ENCODE measurements around the gene XPO6.

XPO6 gene

DNA sequence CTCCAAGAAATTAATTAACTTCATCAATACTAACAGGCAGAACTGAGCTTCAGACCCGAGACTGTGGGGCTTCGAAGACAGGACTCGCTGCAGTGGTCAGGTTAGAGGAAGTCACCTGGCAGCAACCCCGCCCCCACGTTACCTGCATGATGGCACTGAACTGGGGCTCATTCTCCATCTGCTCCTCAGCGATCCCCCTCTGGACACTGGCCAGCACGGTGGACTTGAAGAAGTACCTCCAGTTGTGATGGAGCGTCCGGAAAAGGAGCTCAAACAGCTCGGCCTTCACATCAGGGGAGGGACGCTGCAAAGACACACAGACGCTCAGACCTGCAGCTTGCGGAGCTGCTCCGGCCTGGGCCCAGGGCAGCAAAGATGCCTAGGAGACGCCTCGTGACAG is 107.4 kb downstream of the XPO6 start:
- H3K4me1 ChIP-seq: no peaks in the 10 kb centered on the region
- peaks cover 95% of the 10 kb centered on the region for H3K36me3 ChIP-seq
- DNase-seq: no peak
- H3K4me3 ChIP-seq (ENCODE audit: low read depth, low read length): no peak overlapping the region
- no peaks in the 10 kb centered on the region for H3K9me3 ChIP-seq
- TF ChIP-seq, protein P1, sequence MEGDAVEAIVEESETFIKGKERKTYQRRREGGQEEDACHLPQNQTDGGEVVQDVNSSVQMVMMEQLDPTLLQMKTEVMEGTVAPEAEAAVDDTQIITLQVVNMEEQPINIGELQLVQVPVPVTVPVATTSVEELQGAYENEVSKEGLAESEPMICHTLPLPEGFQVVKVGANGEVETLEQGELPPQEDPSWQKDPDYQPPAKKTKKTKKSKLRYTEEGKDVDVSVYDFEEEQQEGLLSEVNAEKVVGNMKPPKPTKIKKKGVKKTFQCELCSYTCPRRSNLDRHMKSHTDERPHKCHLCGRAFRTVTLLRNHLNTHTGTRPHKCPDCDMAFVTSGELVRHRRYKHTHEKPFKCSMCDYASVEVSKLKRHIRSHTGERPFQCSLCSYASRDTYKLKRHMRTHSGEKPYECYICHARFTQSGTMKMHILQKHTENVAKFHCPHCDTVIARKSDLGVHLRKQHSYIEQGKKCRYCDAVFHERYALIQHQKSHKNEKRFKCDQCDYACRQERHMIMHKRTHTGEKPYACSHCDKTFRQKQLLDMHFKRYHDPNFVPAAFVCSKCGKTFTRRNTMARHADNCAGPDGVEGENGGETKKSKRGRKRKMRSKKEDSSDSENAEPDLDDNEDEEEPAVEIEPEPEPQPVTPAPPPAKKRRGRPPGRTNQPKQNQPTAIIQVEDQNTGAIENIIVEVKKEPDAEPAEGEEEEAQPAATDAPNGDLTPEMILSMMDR (IDR thresholded peaks at IDR 0.05; ENCODE audit: low read depth, low read length): no peak
- no peaks in the 10 kb centered on the region for H3K27me3 ChIP-seq

DNA sequence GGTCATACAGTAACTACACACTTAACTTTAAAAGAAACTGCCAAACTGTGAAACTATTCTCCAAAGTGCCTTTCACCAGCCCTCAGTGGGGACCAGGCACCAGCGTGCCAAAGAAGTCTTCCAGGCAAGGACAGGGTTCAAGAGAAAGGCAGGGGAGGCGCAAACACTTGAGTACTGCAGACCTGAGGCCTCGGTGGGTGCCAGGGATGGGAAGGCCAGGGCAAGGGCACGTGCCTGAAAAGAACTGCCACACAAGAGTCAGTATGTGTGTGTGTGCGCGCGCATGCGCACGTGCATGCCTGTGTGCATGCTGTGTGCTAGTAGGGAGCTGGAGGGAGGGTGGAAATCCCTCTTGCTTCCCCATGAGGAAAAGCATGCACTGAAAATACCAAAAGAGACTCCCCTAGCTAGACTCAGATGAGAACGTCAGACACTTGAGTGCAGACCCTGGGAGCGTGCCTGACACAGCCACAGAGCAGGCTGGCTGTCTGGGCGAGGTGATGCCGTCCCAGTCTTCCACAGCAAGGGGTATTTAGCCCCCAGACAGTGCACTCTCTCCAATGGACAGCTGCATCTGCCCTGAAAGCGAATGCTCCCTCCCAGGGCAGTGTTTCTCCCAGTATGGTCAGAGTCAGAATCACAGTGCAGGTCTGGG is 108.1 kb downstream of the XPO6 start:
- DNase-seq: no peak
- H3K9me3 ChIP-seq: no peaks in the 10 kb centered on the region
- H3K36me3 ChIP-seq: peaks cover 98% of the 10 kb centered on the region
- no peaks in the 10 kb centered on the region for H3K27me3 ChIP-seq
- H3K4me1 ChIP-seq: no peaks in the 10 kb centered on the region
- TF ChIP-seq, protein P1 (IDR thresholded peaks at IDR 0.05; ENCODE audit: low read depth, low read length): no peak
- no peak overlapping the region for H3K4me3 ChIP-seq (ENCODE audit: low read depth, low read length)

GRCh38 chr16:28101533-28101890 is 110.3 kb downstream of the XPO6 start:
- TF ChIP-seq, protein P1 (IDR thresholded peaks at IDR 0.05; ENCODE audit: low read depth, low read length): no peak
- no peaks in the 10 kb centered on the region for H3K27me3 ChIP-seq
- peaks cover 92% of the 10 kb centered on the region for H3K36me3 ChIP-seq
- no peaks in the 10 kb centered on the region for H3K9me3 ChIP-seq
- DNase-seq: no peak
- no peaks in the 10 kb centered on the region for H3K4me1 ChIP-seq
- no peak overlapping the region for H3K4me3 ChIP-seq (ENCODE audit: low read depth, low read length)

- TF ChIP-seq, protein P1 (IDR thresholded peaks at IDR 0.05; ENCODE audit: low read depth, low read length): no peak
- no peak overlapping the region for H3K4me3 ChIP-seq (ENCODE audit: low read depth, low read length)
- no peaks in the 10 kb centered on the region for H3K4me1 ChIP-seq
- H3K36me3 ChIP-seq: peaks cover 87% of the 10 kb centered on the region
- H3K9me3 ChIP-seq: no peaks in the 10 kb centered on the region
- DNase-seq: no peak
- no peaks in the 10 kb centered on the region for H3K27me3 ChIP-seq
Measured at GRCh38 chr16:28100810-28101532, 110.8 kb downstream of the XPO6 start.

DNA sequence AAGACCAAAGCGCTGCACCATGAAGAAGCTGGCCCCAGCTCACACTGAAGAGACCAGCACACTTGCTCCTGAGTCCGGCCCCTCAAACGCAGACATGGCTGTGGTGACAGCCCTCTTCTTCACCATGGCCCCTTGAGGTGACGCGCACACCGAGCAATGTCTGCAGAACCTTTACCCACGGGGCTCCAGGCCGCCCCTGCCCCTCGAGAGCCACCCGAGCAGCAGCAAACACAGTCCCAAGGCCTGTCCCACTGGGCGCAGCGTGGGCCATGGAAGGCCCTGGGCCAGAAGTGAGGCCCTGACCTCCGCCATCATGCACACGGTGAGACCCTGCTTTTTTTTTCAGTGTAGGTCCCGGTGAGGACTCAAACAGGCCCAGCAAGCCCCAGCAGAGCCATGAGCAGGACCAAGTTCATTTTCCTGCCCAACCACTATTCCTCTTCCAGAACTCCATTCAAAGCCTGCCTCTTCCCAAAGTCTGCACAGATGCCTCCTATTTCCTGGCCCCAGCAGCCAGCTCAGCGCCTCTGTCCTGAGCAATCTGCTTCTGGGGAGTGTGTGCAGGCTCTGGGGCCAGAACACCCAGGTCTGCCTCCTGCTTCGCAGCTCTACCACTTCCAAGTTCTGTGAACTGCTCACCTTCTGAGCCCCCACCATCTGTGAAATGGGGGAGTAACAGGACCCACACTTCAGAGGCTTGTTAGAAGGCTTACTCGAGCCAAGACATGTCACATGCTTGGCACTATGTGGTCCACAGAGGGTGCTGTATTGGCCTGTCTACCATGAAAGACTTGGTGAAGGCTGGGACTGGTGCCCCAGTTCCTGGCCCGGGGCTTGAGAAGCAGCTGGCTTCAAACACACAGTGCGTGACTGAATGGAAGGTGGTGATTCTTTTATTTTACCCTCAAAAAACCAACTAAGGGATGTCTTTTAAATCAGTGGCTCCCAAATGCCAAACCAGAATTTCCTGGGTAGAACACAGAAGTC is 112.5 kb downstream of the XPO6 start:
- Histone ChIP-seq H3K36me3 (peaks cover 70% of the 10 kb centered on the region), H3K4me1 (no peaks in the 10 kb centered on the region), H3K9me3 (no peaks in the 10 kb centered on the region), H3K4me3 (ENCODE audit: low read depth, low read length) (no peak overlapping the region), H3K27me3 (no peaks in the 10 kb centered on the region)
- TF ChIP-seq, protein P1 (IDR thresholded peaks at IDR 0.05; ENCODE audit: low read depth, low read length): no peak
- DNase-seq: no peak
